Colonic mucosa (tissue), 4 donors: ENCODE data around the gene DMD. TPM values are rescaled to one million over a fixed set of nuclear protein-coding genes. Genes with fewer than 3 reads are reported as not detected.
"Not testable (repeated sequence)": the region's sequence is repeated elsewhere in the genome, so short reads cannot be mapped to it uniquely, and the experiment has no call there.

Experiments
- DNase-seq: peaks from one replicate; pipeline ENCODE4 v3.0.0-alpha.2; 2020
- H3K27ac ChIP-seq: fragments of 200-600 bp; one replicate; pipeline ENCODE4 v1.8.0; 2021
- H3K27me3 ChIP-seq: fragments of 200-600 bp; one replicate; pipeline ENCODE4 v1.8.0; 2021
- H3K36me3 ChIP-seq: fragments of 200-600 bp; one replicate; pipeline ENCODE4 v1.8.0; 2021
- H3K4me1 ChIP-seq: fragments of 200-600 bp; one replicate; pipeline ENCODE4 v1.8.0; 2021; ENCODE audit warnings: mild to moderate bottlenecking
- H3K4me3 ChIP-seq: fragments of 200-600 bp; one replicate; pipeline ENCODE4 v1.8.0; 2021
- H3K9ac ChIP-seq, 2 donors: one replicate each; pipeline ENCODE4 v1.7.0; 2013; ENCODE audit warnings: control low read depth in 2 of 2, low read depth in 2 of 2, low read length in 2 of 2
- H3K9me3 ChIP-seq: fragments of 200-600 bp; one replicate; pipeline ENCODE4 v1.8.0; 2021
- CTCF ChIP-seq: fragments of 200-600 bp; IDR thresholded peaks from one replicate; pipeline ENCODE4 v1.8.0; 2022; ENCODE audit warnings: antibody characterized with exemption, mild to moderate bottlenecking
- intact Hi-C: fragments of 100-400 bp; cut with DNase I; formaldehyde crosslinking; loops from one replicate; pipeline ENCODE4 v1.14.1; 2022
- total RNA-seq, 2 donors: library from RNA; stranded (reverse); fragmentation: NEBNext Ultra II Directional in 1 of 2; extraction: Animal tissue kit (Norgen Biotek cat#: 25700) in 1 of 2; gene quantifications; one replicate each; pipeline ENCODE4 v1.2.1, GENCODE V29; 2021
- donor health status: healthy.
- donor health status: DM: no; HTN: no; CAD: no.
- donor health status: DM: no; HTN: no; CAD: no.

The DMD gene
- total RNA-seq, 2 donors from 2014 or later: 7.3 to 24.5 TPM

GRCh38 chrX:31934842-31935370 lies 1276.4 kb downstream of the DMD start:
- no peak for TF ChIP-seq CTCF
- H3K27ac ChIP-seq: no peak overlapping the region
- H3K4me1 ChIP-seq: no peaks in the 10 kb centered on the region
- H3K9ac ChIP-seq: no peak overlapping the region
- DNase-seq: no peak
- H3K9me3 ChIP-seq: no peaks in the 10 kb centered on the region
- no peaks in the 10 kb centered on the region for H3K36me3 ChIP-seq
- H3K4me3 ChIP-seq: no peak overlapping the region
- no peaks in the 10 kb centered on the region for H3K27me3 ChIP-seq
- intact Hi-C loops: no loop called here

- Histone ChIP-seq H3K4me1 (no peaks in the 10 kb centered on the region), H3K9me3 (no peaks in the 10 kb centered on the region), H3K36me3 (no peaks in the 10 kb centered on the region), H3K27ac (no peak overlapping the region), H3K4me3 (no peak overlapping the region), H3K27me3 (no peaks in the 10 kb centered on the region), H3K9ac (no peak overlapping the region)
- DNase-seq: no peak
- TF ChIP-seq CTCF: no peak
- intact Hi-C loops: no loop called here
These were observed 1277.3 kb downstream of the DMD start for GRCh38 chrX:31934015-31934414.

- H3K27ac ChIP-seq: no peak overlapping the region
These were observed 1278.6 kb downstream of the DMD start for GRCh38 chrX:31932769-31933168.

GRCh38 chrX:31932320-31932719 lies 1279.0 kb downstream of the DMD start:
- H3K9me3 ChIP-seq, H3K4me3 ChIP-seq, H3K9ac ChIP-seq, intact Hi-C loops, DNase-seq, H3K27ac ChIP-seq, H3K27me3 ChIP-seq, H3K36me3 ChIP-seq, H3K4me1 ChIP-seq: not testable (repeated sequence)

More at GRCh38 chrX:31932769-31933168, 1278.6 kb downstream of the DMD start:
- no peaks in the 10 kb centered on the region for H3K9me3 ChIP-seq
- H3K9ac ChIP-seq: no peak overlapping the region
- no peak for DNase-seq
- no peaks in the 10 kb centered on the region for H3K4me1 ChIP-seq
- intact Hi-C loops: no loop called here
- H3K4me3 ChIP-seq: no peak overlapping the region
- H3K27me3 ChIP-seq: no peaks in the 10 kb centered on the region
- no peak for TF ChIP-seq CTCF
- H3K36me3 ChIP-seq: no peaks in the 10 kb centered on the region

GRCh38 chrX:31931225-31931624 lies 1280.1 kb downstream of the DMD start:
- TF ChIP-seq CTCF: no peak
- DNase-seq: no peak
- Histone ChIP-seq H3K9ac (no peak overlapping the region), H3K4me3 (no peak overlapping the region), H3K27ac (no peak overlapping the region), H3K4me1 (no peaks in the 10 kb centered on the region), H3K9me3 (no peaks in the 10 kb centered on the region), H3K27me3 (no peaks in the 10 kb centered on the region), H3K36me3 (no peaks in the 10 kb centered on the region)
- intact Hi-C loops: no loop called here

GRCh38 chrX:31929366-31929765 lies 1282.0 kb downstream of the DMD start:
- no peaks in the 10 kb centered on the region for H3K4me1 ChIP-seq
- no peak for DNase-seq
- H3K27ac ChIP-seq: no peak overlapping the region
- intact Hi-C loops: no loop called here
- H3K27me3 ChIP-seq: no peaks in the 10 kb centered on the region
- TF ChIP-seq CTCF: no peak
- no peaks in the 10 kb centered on the region for H3K9me3 ChIP-seq
- H3K36me3 ChIP-seq: no peaks in the 10 kb centered on the region
- no peak overlapping the region for H3K9ac ChIP-seq
- H3K4me3 ChIP-seq: no peak overlapping the region
